GM12874 (cell line): Measurements from ENCODE around the gene TLCD2.

Experiments
- TF ChIP-seq, protein P1 (sequence below): IDR thresholded peaks from 2 replicates; pipeline ENCODE4 v1.5.1; 2011; ENCODE audit warnings: low read depth, mild to moderate bottlenecking, control low read depth, low read length, moderate library complexity; ENCODE audit not compliant: insufficient read depth

The TLCD2 gene

DNA sequence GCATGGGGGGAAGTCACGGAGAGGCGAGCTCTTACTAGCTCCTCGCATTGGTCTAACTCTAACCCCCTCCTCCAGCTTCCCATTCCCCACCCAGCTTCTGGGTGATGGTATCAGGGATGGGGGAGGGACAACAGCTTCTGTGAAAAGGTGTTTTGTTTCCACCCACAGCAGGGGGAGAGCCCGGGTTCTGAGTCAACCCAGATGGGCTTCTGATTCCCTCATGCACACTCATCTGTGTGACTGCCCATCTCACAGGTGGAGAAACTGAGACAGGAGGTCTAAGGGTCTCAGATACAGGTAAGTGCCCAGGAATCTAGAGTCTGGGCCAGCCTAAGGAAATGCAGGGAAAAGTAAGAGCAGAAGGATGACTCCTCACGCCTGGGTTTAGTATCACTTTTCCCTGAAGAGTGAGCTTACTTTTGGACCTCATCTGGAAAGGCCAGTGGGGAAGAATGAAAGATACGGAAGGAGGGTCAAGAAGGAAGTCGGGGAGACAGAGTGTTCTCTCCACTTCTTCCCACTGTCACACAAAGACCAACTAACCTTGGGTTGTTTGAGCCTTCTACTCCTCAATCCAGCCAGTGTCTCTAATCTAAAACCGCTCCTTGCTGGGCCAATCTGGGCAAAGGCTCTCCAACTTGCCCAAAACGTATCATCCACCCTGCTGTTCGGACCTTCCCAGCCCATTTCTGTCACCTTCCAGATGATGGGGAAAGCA is 3.1 kb upstream of the TLCD2 start:
- TF ChIP-seq, protein P1, sequence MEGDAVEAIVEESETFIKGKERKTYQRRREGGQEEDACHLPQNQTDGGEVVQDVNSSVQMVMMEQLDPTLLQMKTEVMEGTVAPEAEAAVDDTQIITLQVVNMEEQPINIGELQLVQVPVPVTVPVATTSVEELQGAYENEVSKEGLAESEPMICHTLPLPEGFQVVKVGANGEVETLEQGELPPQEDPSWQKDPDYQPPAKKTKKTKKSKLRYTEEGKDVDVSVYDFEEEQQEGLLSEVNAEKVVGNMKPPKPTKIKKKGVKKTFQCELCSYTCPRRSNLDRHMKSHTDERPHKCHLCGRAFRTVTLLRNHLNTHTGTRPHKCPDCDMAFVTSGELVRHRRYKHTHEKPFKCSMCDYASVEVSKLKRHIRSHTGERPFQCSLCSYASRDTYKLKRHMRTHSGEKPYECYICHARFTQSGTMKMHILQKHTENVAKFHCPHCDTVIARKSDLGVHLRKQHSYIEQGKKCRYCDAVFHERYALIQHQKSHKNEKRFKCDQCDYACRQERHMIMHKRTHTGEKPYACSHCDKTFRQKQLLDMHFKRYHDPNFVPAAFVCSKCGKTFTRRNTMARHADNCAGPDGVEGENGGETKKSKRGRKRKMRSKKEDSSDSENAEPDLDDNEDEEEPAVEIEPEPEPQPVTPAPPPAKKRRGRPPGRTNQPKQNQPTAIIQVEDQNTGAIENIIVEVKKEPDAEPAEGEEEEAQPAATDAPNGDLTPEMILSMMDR: no peak

- TF ChIP-seq, protein P1: no peak
Measured at GRCh38 chr17:1712271-1712670, 2.1 kb upstream of the TLCD2 start.

DNA sequence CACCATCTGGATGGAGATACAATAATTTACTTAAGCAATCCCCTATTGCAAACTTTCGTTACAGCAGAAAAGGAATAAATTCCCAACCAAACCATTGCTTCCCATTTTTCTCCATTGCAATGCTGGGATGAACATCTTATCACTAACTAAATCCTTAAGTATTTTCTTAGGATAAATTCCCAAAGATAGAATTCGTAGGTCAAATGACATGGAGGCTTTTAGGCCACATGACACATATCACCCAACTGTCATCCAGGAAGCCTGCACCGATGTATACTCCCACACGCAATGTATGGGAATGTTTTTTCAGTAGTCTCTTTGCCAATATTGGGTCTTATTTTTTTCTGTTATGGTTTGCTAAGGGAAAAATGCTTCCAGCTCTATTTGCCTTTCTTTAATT is 1.6 kb upstream of the TLCD2 start:
- TF ChIP-seq, protein P1: no peak

GRCh38 chr17:1710807-1711553 is 803 bp upstream of the TLCD2 start:
- TF ChIP-seq, protein P1: no peak

DNA sequence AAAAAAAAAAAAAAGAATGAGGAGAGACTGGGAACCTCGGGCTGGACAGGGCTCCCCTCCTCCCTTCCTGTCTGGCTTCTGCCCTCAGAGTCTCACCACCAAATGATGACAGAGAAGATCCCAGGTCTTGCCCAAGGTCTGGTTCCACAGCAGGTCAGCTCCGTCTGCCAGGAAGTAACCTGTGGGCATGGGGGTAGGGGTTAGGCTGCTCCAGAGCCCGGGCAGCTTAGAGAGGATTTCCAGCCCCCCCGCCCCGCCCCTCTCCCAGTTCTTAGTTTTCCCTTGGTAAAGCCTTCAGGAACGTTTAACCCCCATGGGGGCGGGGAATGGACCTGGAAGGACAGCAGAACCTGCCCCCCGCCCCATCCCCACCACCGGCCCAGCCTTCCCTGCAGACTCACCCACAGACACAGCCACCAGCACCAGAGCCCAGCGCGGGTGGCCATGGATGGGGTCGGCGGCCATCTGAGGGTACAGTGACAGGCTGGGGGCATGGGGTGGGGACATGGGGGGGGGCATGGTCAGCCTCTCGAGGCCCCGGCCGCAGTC is 700 bp downstream of the TLCD2 start:
- TF ChIP-seq, protein P1: no peak

- TF ChIP-seq, protein P1: no peak
Measured at GRCh38 chr17:1707107-1707506, 3.1 kb downstream of the TLCD2 start.

GRCh38 chr17:1705004-1705403 is 5.2 kb downstream of the TLCD2 start:
- TF ChIP-seq, protein P1: no peak
